ENCODE measurements around the gene ZNF439.
A peak's percentile ranks its signal among the peaks of the same experiment; 100 is the strongest.
"Not testable (repeated sequence)": the region's sequence is repeated elsewhere in the genome, so short reads cannot be mapped to it uniquely, and the experiment has no call there.

Gene ZNF439

DNA sequence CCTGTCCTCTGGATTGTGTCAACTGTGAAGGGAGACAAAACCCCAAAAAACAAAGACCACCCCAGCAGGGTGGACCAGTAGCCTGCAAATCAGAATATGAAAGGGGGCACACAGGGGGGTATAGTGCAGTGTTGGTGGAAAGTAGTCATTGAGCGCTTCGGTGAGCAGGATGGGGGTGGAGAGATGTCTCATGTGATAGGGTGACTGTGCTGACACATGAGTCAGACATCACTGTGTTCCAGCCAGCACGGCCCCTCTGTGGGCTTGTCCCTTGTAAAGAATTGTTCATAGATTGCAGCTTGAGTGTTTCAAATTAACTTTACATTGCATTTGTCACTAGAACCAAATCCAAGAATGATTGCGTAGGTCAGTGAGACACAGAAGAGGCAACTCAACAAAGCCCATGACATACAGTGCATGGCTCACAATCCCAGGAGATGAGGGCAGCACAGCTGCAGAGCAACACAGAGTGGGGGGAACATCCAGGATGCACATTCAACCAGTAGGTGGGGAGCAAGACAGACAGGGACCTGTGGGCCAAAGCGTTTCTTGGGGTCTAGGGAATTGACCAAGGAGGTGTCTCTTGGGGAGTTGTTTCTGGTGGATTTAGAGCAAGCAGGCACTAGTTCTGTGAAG is 26.9 kb upstream of the ZNF439 start:
- peaks cover 1 to 53% (median 24%) of the 10 kb centered on the region in 5 experiments for H3K9me3 ChIP-seq (ENCODE audit: control extremely low read depth in 1 of 5, control insufficient read depth in 4 of 5, insufficient read depth in 2 of 5, low read depth in 1 of 5, low read length in 4 of 5)
- no peaks in the 10 kb centered on the region for H3K27me3 ChIP-seq (replicated peaks in 2 of 5; ENCODE audit: control insufficient read depth in 4 of 5, insufficient read depth in 5 of 5, low read length in 4 of 5)
- H3K36me3 ChIP-seq (ENCODE audit: control insufficient read depth in 4 of 4, insufficient read depth in 4 of 4, low read length in 3 of 4): peaks cover 10 to 48% (median 17%) of the 10 kb centered on the region in 4 experiments
- no peak overlapping the region for H3K27ac ChIP-seq (ENCODE audit: insufficient read depth in 1 of 2, low read depth in 1 of 2, low read length in 2 of 2, poor library complexity in 1 of 2, severe bottlenecking in 2 of 2)
- no peak for DNase-seq
- CTCF ChIA-PET: no interaction called here
- POLR2A ChIA-PET: no interaction called here
- H3K4me1 ChIP-seq (ENCODE audit: control extremely low read depth in 1 of 4, control insufficient read depth in 4 of 4, insufficient read depth in 4 of 4, low read length in 3 of 4): no peaks in the 10 kb centered on the region
- WGBS (ENCODE audit: insufficient coverage): 100% methylated on average over 3 of the region's 5 CpGs
- H3K4me3 ChIP-seq (ENCODE audit: control insufficient read depth in 1 of 7, extremely low read depth in 1 of 7, insufficient read depth in 4 of 7, low read depth in 2 of 7, low read length in 6 of 7): no peak overlapping the region

DNA sequence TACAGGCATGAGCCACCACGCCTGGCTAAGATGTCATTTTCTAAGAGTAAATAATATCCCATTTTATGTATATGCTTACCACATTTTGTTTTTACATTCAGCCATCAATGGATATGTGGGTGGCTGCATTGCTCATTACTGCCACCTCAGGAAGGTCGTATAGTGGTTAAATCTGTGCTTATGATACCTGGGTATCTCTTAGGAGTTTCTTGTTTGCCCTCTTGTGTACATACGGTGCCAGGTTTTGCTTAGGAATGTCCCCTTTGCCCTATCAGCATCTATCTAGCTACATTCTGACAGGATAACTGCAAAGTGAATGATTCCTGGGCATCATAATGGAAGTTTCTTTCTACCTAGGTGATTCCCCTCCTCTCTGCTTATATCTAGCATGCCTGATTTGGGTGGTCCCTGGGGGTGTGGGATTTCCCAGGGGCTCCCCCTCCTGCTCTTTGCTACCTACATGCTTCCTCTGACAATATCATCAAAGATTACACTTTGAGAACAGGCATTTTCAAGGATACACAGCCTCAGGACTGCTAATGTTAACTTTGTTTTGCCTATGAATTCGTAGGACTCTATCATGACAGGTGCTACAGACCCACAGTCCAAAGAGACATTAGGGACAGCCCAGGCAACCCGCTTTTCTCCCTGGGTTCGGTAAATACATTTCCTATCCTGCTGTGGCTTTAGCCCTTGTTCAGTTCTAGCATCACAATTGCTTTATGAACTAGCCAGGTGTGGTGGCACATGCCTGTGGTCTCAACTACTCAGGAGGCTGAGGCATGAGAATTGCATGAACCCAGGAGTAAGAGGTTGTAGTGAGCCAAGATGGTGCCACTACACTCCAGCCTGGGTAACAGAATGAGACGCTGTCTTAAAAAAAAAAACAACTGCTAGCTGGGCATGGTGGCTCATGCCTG is 19.3 kb upstream of the ZNF439 start:
- DNase-seq; POLR2A ChIA-PET; H3K27me3 ChIP-seq (replicated peaks in 2 of 5; ENCODE audit: control insufficient read depth in 4 of 5, insufficient read depth in 5 of 5, low read length in 4 of 5); H3K4me1 ChIP-seq (ENCODE audit: control extremely low read depth in 1 of 4, control insufficient read depth in 4 of 4, insufficient read depth in 4 of 4, low read length in 3 of 4); H3K4me3 ChIP-seq (ENCODE audit: control insufficient read depth in 1 of 7, extremely low read depth in 1 of 7, insufficient read depth in 4 of 7, low read depth in 2 of 7, low read length in 6 of 7); CTCF ChIA-PET; H3K27ac ChIP-seq (ENCODE audit: insufficient read depth in 1 of 2, low read depth in 1 of 2, low read length in 2 of 2, poor library complexity in 1 of 2, severe bottlenecking in 2 of 2): not testable (repeated sequence)
- WGBS (ENCODE audit: insufficient coverage): 99% methylated on average over 5 of the region's 7 CpGs
- Histone ChIP-seq H3K9me3 (ENCODE audit: control extremely low read depth in 1 of 5, control insufficient read depth in 4 of 5, insufficient read depth in 2 of 5, low read depth in 1 of 5, low read length in 4 of 5) (peaks cover 2 to 83% (median 47%) of the 10 kb centered on the region in 5 experiments), H3K36me3 (ENCODE audit: control insufficient read depth in 4 of 4, insufficient read depth in 4 of 4, low read length in 3 of 4) (peaks cover 17 to 77% (median 35%) of the 10 kb centered on the region in 4 experiments)

GRCh38 chr19:11832253-11832912 is 16.1 kb upstream of the ZNF439 start:
- H3K4me3 ChIP-seq (ENCODE audit: control insufficient read depth in 1 of 7, extremely low read depth in 1 of 7, insufficient read depth in 4 of 7, low read depth in 2 of 7, low read length in 6 of 7): peak overlapping the region in 1 of 7 experiments; percentile 15
- ChIA-PET POLR2A (no interaction called here), CTCF (no interaction called here)
- 100% methylated on average over 4 of the region's 8 CpGs for WGBS (ENCODE audit: insufficient coverage)
- H3K27ac ChIP-seq (ENCODE audit: insufficient read depth in 1 of 2, low read depth in 1 of 2, low read length in 2 of 2, poor library complexity in 1 of 2, severe bottlenecking in 2 of 2): no peak overlapping the region
- no peaks in the 10 kb centered on the region for H3K27me3 ChIP-seq (replicated peaks in 2 of 5; ENCODE audit: control insufficient read depth in 4 of 5, insufficient read depth in 5 of 5, low read length in 4 of 5)
- DNase-seq: peak in 1 of 3 donors; percentile 48
- no peaks in the 10 kb centered on the region for H3K4me1 ChIP-seq (ENCODE audit: control extremely low read depth in 1 of 4, control insufficient read depth in 4 of 4, insufficient read depth in 4 of 4, low read length in 3 of 4)
- H3K9me3 ChIP-seq (ENCODE audit: control extremely low read depth in 1 of 5, control insufficient read depth in 4 of 5, insufficient read depth in 2 of 5, low read depth in 1 of 5, low read length in 4 of 5): peaks cover 6 to 76% (median 53%) of the 10 kb centered on the region in 5 experiments
- H3K36me3 ChIP-seq (ENCODE audit: control insufficient read depth in 4 of 4, insufficient read depth in 4 of 4, low read length in 3 of 4): peaks cover 17 to 74% (median 36%) of the 10 kb centered on the region in 4 experiments

- DNase-seq: peak in 1 of 3 donors; percentile 26
- WGBS (ENCODE audit: insufficient coverage): no CpG with 5 or more reads among the region's 2 CpGs
- no peak overlapping the region for H3K27ac ChIP-seq (ENCODE audit: insufficient read depth in 1 of 2, low read depth in 1 of 2, low read length in 2 of 2, poor library complexity in 1 of 2, severe bottlenecking in 2 of 2)
- H3K4me3 ChIP-seq (ENCODE audit: control insufficient read depth in 1 of 7, extremely low read depth in 1 of 7, insufficient read depth in 4 of 7, low read depth in 2 of 7, low read length in 6 of 7): peak overlapping the region in 1 of 7 experiments; percentile 5
- no peaks in the 10 kb centered on the region for H3K4me1 ChIP-seq (ENCODE audit: control extremely low read depth in 1 of 4, control insufficient read depth in 4 of 4, insufficient read depth in 4 of 4, low read length in 3 of 4)
- ChIA-PET POLR2A (no interaction called here), CTCF (interaction anchor here (0.9 kb wide), 1 partner anchor 155 kb away, joined by 3 read pairs; no protein-coding TSS in a partner anchor)
- peaks cover 17 to 62% (median 36%) of the 10 kb centered on the region in 4 experiments for H3K36me3 ChIP-seq (ENCODE audit: control insufficient read depth in 4 of 4, insufficient read depth in 4 of 4, low read length in 3 of 4)
- H3K9me3 ChIP-seq (ENCODE audit: control extremely low read depth in 1 of 5, control insufficient read depth in 4 of 5, insufficient read depth in 2 of 5, low read depth in 1 of 5, low read length in 4 of 5): peaks cover 6 to 69% (median 48%) of the 10 kb centered on the region in 5 experiments
- no peaks in the 10 kb centered on the region for H3K27me3 ChIP-seq (replicated peaks in 2 of 5; ENCODE audit: control insufficient read depth in 4 of 5, insufficient read depth in 5 of 5, low read length in 4 of 5)
Measured at GRCh38 chr19:11833541-11833940, 15.0 kb upstream of the ZNF439 start.

GRCh38 chr19:11835626-11836066 is 12.9 kb upstream of the ZNF439 start:
- peak in 2 of 3 donors; percentile 25 to 46 for DNase-seq
- CTCF ChIA-PET; H3K4me3 ChIP-seq (ENCODE audit: control insufficient read depth in 1 of 7, extremely low read depth in 1 of 7, insufficient read depth in 4 of 7, low read depth in 2 of 7, low read length in 6 of 7); H3K27me3 ChIP-seq (replicated peaks in 2 of 5; ENCODE audit: control insufficient read depth in 4 of 5, insufficient read depth in 5 of 5, low read length in 4 of 5); H3K4me1 ChIP-seq (ENCODE audit: control extremely low read depth in 1 of 4, control insufficient read depth in 4 of 4, insufficient read depth in 4 of 4, low read length in 3 of 4); POLR2A ChIA-PET; H3K27ac ChIP-seq (ENCODE audit: insufficient read depth in 1 of 2, low read depth in 1 of 2, low read length in 2 of 2, poor library complexity in 1 of 2, severe bottlenecking in 2 of 2): not testable (repeated sequence)
- Histone ChIP-seq H3K9me3 (ENCODE audit: control extremely low read depth in 1 of 5, control insufficient read depth in 4 of 5, insufficient read depth in 2 of 5, low read depth in 1 of 5, low read length in 4 of 5) (peaks cover 6 to 52% (median 31%) of the 10 kb centered on the region in 5 experiments), H3K36me3 (ENCODE audit: control insufficient read depth in 4 of 4, insufficient read depth in 4 of 4, low read length in 3 of 4) (peaks cover 14 to 42% (median 29%) of the 10 kb centered on the region in 4 experiments)
- WGBS (ENCODE audit: insufficient coverage): 100% methylated on average over 1 of the region's 2 CpGs

- DNase-seq: peak in 1 of 3 donors; percentile 31
- no peak overlapping the region for H3K27ac ChIP-seq (ENCODE audit: insufficient read depth in 1 of 2, low read depth in 1 of 2, low read length in 2 of 2, poor library complexity in 1 of 2, severe bottlenecking in 2 of 2)
- peaks cover 0 to 5% (median 0%) of the 10 kb centered on the region in 5 experiments for H3K9me3 ChIP-seq (ENCODE audit: control extremely low read depth in 1 of 5, control insufficient read depth in 4 of 5, insufficient read depth in 2 of 5, low read depth in 1 of 5, low read length in 4 of 5)
- H3K27me3 ChIP-seq (replicated peaks in 2 of 5; ENCODE audit: control insufficient read depth in 4 of 5, insufficient read depth in 5 of 5, low read length in 4 of 5): no peaks in the 10 kb centered on the region
- no peaks in the 10 kb centered on the region for H3K36me3 ChIP-seq (ENCODE audit: control insufficient read depth in 4 of 4, insufficient read depth in 4 of 4, low read length in 3 of 4)
- 82% methylated on average over 2 of the region's 2 CpGs for WGBS (ENCODE audit: insufficient coverage)
- POLR2A ChIA-PET: no interaction called here
- CTCF ChIA-PET: interaction anchor here (0.8 to 1.4 kb wide), 3 partner anchors 13 to 217 kb away, joined by 3 to 5 read pairs (median 3); partner anchors contain the start of gene ZNF440
- H3K4me3 ChIP-seq (ENCODE audit: control insufficient read depth in 1 of 7, extremely low read depth in 1 of 7, insufficient read depth in 4 of 7, low read depth in 2 of 7, low read length in 6 of 7): no peak overlapping the region
- peaks cover 0 to 11% (median 8%) of the 10 kb centered on the region in 4 experiments for H3K4me1 ChIP-seq (ENCODE audit: control extremely low read depth in 1 of 4, control insufficient read depth in 4 of 4, insufficient read depth in 4 of 4, low read length in 3 of 4)
Measured at GRCh38 chr19:11843722-11844121, 4.8 kb upstream of the ZNF439 start.

Measured in common myeloid progenitor, CD34-positive (primary cell).